HG03439 (cell line): ENCODE data around the gene MTM1.

Experiments used
- ATAC-seq: cut with Tn5 transposase; IDR thresholded peaks from one replicate; pipeline ENCODE4 v1.9.1; 2021; ENCODE audit warnings: mild to moderate bottlenecking, moderate library complexity; ENCODE audit not compliant: unreplicated experiment

The MTM1 gene

DNA sequence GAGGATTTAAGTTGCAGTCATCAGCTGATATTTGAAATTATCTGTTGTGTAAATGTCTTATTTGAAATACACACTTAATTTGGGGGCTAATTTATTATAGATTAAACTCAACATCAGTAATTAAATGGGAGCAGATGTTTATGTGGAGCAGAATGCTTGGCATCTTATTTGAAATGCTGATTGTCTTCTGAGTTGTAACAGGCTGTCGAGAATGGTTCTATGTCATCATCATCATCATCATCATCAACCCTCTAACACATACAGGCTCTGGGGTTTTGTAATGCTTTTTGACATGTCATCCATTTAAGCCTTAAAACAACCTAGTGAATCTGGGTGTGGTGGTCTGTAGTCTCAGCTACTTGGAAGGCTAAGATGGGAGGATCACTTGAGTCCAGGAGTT is 133.0 kb downstream of the MTM1 start:
- no peak for ATAC-seq

DNA sequence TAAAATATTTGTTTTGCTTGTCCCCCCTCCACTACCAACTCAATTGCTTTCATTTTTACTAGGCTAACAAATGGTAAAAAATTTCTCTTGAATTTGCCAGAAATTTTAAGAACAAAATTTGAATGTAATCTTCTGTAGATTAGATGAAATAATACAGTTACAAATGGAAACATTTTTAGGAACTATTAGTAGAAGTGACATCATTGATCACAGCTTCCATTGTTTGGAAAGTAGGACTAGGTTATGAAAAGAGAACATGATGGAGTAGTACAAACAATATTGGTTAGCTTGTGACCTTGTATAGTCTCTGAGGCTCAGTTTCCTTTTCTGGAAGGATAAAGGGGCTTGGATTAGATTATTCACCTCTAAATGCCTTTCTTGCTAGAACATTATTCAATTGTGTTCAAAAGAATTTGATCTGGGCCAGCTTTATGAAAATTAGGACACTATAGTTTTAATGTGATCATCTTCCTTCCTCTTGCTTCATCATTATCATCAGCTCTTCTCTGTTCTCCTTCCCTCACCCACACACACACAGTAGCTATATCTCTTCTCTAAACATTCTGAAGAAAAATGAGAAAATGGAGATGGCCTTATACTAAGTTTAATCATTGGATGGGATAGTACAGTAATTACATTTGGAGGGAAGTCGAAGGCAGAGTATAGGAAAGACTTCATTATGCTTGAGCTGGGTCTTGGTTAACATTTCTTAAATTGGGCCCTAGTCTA is 134.7 kb downstream of the MTM1 start:
- no peak for ATAC-seq

DNA sequence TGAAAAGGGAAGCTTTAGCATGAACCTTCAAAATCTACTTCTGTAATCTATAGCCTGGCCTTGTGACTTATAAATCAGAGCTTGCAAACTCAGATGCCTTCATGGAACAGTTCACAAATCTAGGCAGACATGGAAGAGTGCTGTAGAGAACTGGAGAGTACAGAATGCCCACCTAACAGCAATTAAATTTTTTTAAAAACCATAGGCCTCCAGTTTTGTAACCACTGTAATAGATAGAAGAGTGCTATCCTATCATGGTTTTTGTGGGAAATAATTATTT is 135.2 kb downstream of the MTM1 start:
- no peak for ATAC-seq

- ATAC-seq, result no peak
Measured at GRCh38 chrX:150704030-150704613, 135.7 kb downstream of the MTM1 start.

DNA sequence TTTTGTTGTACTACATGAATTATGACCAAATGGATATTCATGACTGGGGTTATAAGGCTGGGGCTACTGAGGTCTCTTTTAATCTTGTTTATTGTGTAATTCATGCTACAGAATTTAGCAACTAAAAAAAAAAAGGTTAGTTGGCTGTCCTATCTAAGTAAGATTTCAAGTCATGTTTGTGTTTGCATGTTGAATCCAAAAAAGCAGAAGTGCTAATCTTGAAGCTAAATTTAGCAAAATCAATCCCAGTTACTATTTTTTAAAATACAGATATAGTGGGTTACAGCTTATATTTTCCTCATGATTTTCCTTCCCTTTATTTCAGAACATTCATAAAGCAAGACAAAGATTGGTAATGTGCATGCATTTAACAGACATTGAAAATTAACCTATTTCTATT is 144.2 kb downstream of the MTM1 start:
- no peak for ATAC-seq

GRCh38 chrX:150715184-150715583 is 146.8 kb downstream of the MTM1 start:
- ATAC-seq, result no peak

DNA sequence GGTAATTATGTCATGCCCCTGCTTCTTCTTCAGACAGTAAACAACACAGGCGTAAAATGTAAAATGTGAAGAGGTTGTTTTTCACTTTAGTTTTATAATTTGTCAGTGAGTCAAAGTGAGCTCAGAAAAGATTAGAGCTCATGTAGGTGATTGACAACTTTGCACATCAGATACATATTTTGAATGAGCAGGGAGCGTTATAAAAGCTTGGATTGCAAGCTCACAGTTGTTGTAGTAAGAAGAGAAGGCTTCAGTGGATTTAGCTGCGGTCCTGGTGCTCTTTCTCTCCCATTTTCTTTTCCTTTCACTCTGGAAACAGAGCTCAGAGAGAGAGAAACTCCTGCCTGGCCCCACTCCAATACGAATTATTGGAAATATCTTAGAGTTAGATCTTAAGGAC is 151.2 kb downstream of the MTM1 start:
- no peak for ATAC-seq
